Cardiac fibroblast (primary cell): Measurements from ENCODE around the gene BANP.
"Not testable (repeated sequence)": the region's sequence is repeated elsewhere in the genome, so short reads cannot be mapped to it uniquely, and the experiment has no call there.

Source experiments
- DNase-seq, 2 donors: peaks; one replicate each; pipeline versions ENCODE4 v3.0.0 to v3.0.0-alpha.2; 2010; ENCODE audit warnings: low read depth in 2 of 2
- H3K4me3 ChIP-seq, 2 donors: replicated peaks in 1 of 2; 1 replicate in 1 of 2; 2 replicates in 1 of 2; pipeline ENCODE4 v1.5.1; 2011; ENCODE audit warnings: low read depth in 2 of 2, low read length in 2 of 2, mild to moderate bottlenecking in 2 of 2, moderate library complexity in 1 of 2
- CTCF ChIP-seq: IDR thresholded peaks from one replicate; pipeline ENCODE4 v1.5.1; 2011; ENCODE audit warnings: low read depth, mild to moderate bottlenecking, low read length, inconsistent platforms

The BANP gene

GRCh38 chr16:88108762-88109161, 157.5 kb downstream of the BANP start:
- TF ChIP-seq CTCF, result no peak
- no peak overlapping the region for H3K4me3 ChIP-seq
- DNase-seq, result no peak

GRCh38 chr16:88109726-88110621, 158.7 kb downstream of the BANP start:
- not testable (repeated sequence) for DNase-seq, H3K4me3 ChIP-seq

- not testable (repeated sequence) for H3K4me3 ChIP-seq, DNase-seq
These were observed 159.8 kb downstream of the BANP start for GRCh38 chr16:88110875-88111494.

GRCh38 chr16:88111976-88112375, 160.7 kb downstream of the BANP start:
- not testable (repeated sequence) for DNase-seq, H3K4me3 ChIP-seq

- TF ChIP-seq CTCF, result no peak
- H3K4me3 ChIP-seq, result no peak overlapping the region
- DNase-seq, result no peak
These were observed 162.4 kb downstream of the BANP start for GRCh38 chr16:88113545-88114045.

- not testable (repeated sequence) for H3K4me3 ChIP-seq, DNase-seq
These were observed 163.5 kb downstream of the BANP start for GRCh38 chr16:88114541-88115228.

GRCh38 chr16:88116121-88116520, 164.9 kb downstream of the BANP start:
- H3K4me3 ChIP-seq, result no peak overlapping the region
- DNase-seq, result no peak
- no peak for TF ChIP-seq CTCF

GRCh38 chr16:88117476-88117868, 166.2 kb downstream of the BANP start:
- no peak for DNase-seq
- TF ChIP-seq CTCF, result no peak
- H3K4me3 ChIP-seq, result no peak overlapping the region
